Stimulated activated memory B cell treated with anti-CD40 and anti-IgM and Interleukin-4, amounts not matched to agents 10 μg/mL and 1 μg/mL and 100 μg/mL, for 72 hours (primary cell): ENCODE data around the gene SNRPD2.
"Not testable (repeated sequence)": the region's sequence is repeated elsewhere in the genome, so short reads cannot be mapped to it uniquely, and the experiment has no call there.

Experiments used
- ATAC-seq: fragments of 150-1000 bp; cut with Tn5 transposase; 2 replicates; pipeline ENCODE4 v1.10.0; 2021
- H3K27ac Mint-ChIP-seq: one replicate; pipeline ENCODE4 v1.8.0; 2022; ENCODE audit warnings: mild to moderate bottlenecking, mixed read lengths
- H3K27me3 Mint-ChIP-seq: one replicate; pipeline ENCODE4 v1.8.0; 2022; ENCODE audit warnings: mixed read lengths
- H3K36me3 Mint-ChIP-seq: one replicate; pipeline ENCODE4 v1.8.0; 2022; ENCODE audit warnings: mixed read lengths
- H3K4me1 Mint-ChIP-seq: one replicate; pipeline ENCODE4 v1.8.0; 2022; ENCODE audit warnings: mixed read lengths
- H3K4me3 Mint-ChIP-seq: one replicate; pipeline ENCODE4 v1.8.0; 2022; ENCODE audit warnings: mild to moderate bottlenecking, moderate library complexity, mixed read lengths
- H3K9me3 Mint-ChIP-seq: one replicate; pipeline ENCODE4 v1.8.0; 2022; ENCODE audit warnings: mixed read lengths

SNRPD2 gene

GRCh38 chr19:45712699-45713067 lies 20.9 kb upstream of the SNRPD2 start:
- Mint-ChIP-seq H3K4me1 (peaks cover 34% of the 10 kb centered on the region), H3K27me3 (no peaks in the 10 kb centered on the region), H3K4me3 (no peak overlapping the region), H3K27ac (no peak overlapping the region), H3K36me3 (peaks cover 33% of the 10 kb centered on the region), H3K9me3 (no peaks in the 10 kb centered on the region)
- no peak for ATAC-seq

GRCh38 chr19:45711851-45712698 lies 20.3 kb upstream of the SNRPD2 start:
- no peaks in the 10 kb centered on the region for H3K9me3 Mint-ChIP-seq
- peaks cover 40% of the 10 kb centered on the region for H3K4me1 Mint-ChIP-seq
- H3K27ac Mint-ChIP-seq, result no peak overlapping the region
- H3K27me3 Mint-ChIP-seq, result no peaks in the 10 kb centered on the region
- H3K36me3 Mint-ChIP-seq, result peaks cover 33% of the 10 kb centered on the region
- ATAC-seq, result no peak
- no peak overlapping the region for H3K4me3 Mint-ChIP-seq

DNA sequence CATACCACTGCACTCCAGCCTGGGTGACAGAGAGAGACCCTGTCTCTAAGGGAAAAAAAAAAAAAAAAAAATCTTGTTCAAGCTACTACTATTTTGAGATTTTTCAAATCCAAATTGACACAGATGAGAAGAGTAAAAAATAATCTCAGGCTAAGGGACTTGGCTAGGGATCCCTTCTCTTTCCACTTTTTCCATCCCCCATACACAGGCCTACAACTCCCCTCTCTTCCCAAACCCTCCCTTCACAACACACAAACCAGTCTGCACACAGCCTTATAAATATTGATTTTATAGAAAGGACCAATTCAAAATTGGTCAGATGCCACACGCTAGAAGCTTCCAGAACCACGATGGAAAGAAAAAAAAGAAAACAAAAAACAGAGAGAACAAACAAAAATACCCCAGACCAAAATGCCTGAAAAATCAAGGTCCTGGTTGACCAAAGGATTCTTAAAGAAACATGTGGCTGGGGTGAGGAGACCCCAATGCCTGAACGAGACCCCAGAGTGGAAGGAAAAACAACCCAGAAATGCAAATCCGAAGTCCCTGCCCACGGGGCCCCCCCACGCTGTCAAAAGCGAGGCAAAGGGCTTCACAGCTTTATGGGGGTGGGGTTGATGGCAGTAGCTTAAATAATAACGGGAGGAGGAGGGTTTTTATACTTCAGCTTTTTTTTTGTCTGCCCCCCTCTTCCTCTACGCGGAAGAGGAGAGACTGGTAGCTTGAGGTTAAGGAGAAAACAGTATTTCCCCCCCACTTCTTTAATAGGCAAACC lies 18.8 kb upstream of the SNRPD2 start:
- Mint-ChIP-seq H3K4me1 (peaks cover 37% of the 10 kb centered on the region), H3K36me3 (peaks cover 33% of the 10 kb centered on the region), H3K27ac (peak overlapping the region; percentile 69), H3K9me3 (no peaks in the 10 kb centered on the region), H3K4me3 (no peak overlapping the region), H3K27me3 (no peaks in the 10 kb centered on the region)
- ATAC-seq, result no peak

- Mint-ChIP-seq H3K36me3 (peaks cover 44% of the 10 kb centered on the region), H3K27me3 (no peaks in the 10 kb centered on the region), H3K4me3 (no peak overlapping the region), H3K9me3 (no peaks in the 10 kb centered on the region), H3K4me1 (peaks cover 42% of the 10 kb centered on the region), H3K27ac (peak overlapping the region; percentile 88)
- no peak for ATAC-seq
Measured at GRCh38 chr19:45705710-45706415, 14.1 kb upstream of the SNRPD2 start.

GRCh38 chr19:45705115-45705514 lies 13.4 kb upstream of the SNRPD2 start:
- Mint-ChIP-seq H3K4me3 (no peak overlapping the region), H3K27ac (peak overlapping the region; percentile 75), H3K27me3 (no peaks in the 10 kb centered on the region), H3K9me3 (no peaks in the 10 kb centered on the region), H3K4me1 (peaks cover 35% of the 10 kb centered on the region), H3K36me3 (peaks cover 36% of the 10 kb centered on the region)
- no peak for ATAC-seq

- Mint-ChIP-seq H3K9me3 (no peaks in the 10 kb centered on the region), H3K4me3 (no peak overlapping the region), H3K4me1 (peaks cover 31% of the 10 kb centered on the region), H3K27ac (no peak overlapping the region), H3K27me3 (no peaks in the 10 kb centered on the region), H3K36me3 (peaks cover 30% of the 10 kb centered on the region)
- ATAC-seq, result no peak
Measured at GRCh38 chr19:45701676-45702075, 9.9 kb upstream of the SNRPD2 start.

- Mint-ChIP-seq H3K36me3 (peaks cover 32% of the 10 kb centered on the region), H3K9me3 (no peaks in the 10 kb centered on the region), H3K27ac (peak overlapping the region; percentile 87), H3K27me3 (no peaks in the 10 kb centered on the region), H3K4me3 (peak overlapping the region; percentile 87), H3K4me1 (peaks cover 23% of the 10 kb centered on the region)
- ATAC-seq, result no peak
Measured at GRCh38 chr19:45693106-45693788, 1.5 kb upstream of the SNRPD2 start.

- Mint-ChIP-seq H3K27me3 (no peaks in the 10 kb centered on the region), H3K4me3 (peak within 1 kb of the TSS; percentile 87)
Measured at GRCh38 chr19:45692187-45693105, 693 bp upstream of the SNRPD2 start, which contains the start of gene QPCTL. TSS of gene QPCTL (plus strand) at chr19:45692666. CDS start at chr19:45692704, 38 bp downstream.

GRCh38 chr19:45687599-45687998 lies 4.2 kb downstream of the SNRPD2 start:
- Mint-ChIP-seq H3K4me3 (no peak overlapping the region), H3K4me1 (peaks cover 11% of the 10 kb centered on the region), H3K27ac (no peak overlapping the region), H3K36me3 (peaks cover 51% of the 10 kb centered on the region), H3K27me3 (no peaks in the 10 kb centered on the region), H3K9me3 (no peaks in the 10 kb centered on the region)
- no peak for ATAC-seq

More at GRCh38 chr19:45692187-45693105, 693 bp upstream of the SNRPD2 start, which contains the start of gene QPCTL:
- peak; percentile 96 for ATAC-seq
- H3K9me3 Mint-ChIP-seq, result no peaks in the 10 kb centered on the region
- H3K36me3 Mint-ChIP-seq, result peaks cover 28% of the 10 kb centered on the region
- peak within 1 kb of the TSS; percentile 87 for H3K27ac Mint-ChIP-seq
- peaks cover 19% of the 10 kb centered on the region for H3K4me1 Mint-ChIP-seq

GRCh38 chr19:45685045-45685444 lies 6.7 kb downstream of the SNRPD2 start:
- H3K36me3 Mint-ChIP-seq, result peaks cover 54% of the 10 kb centered on the region
- ATAC-seq, H3K9me3 Mint-ChIP-seq, H3K27ac Mint-ChIP-seq, H3K27me3 Mint-ChIP-seq, H3K4me3 Mint-ChIP-seq: not testable (repeated sequence)
- peaks cover 19% of the 10 kb centered on the region for H3K4me1 Mint-ChIP-seq

GRCh38 chr19:45682908-45683307 lies 8.8 kb downstream of the SNRPD2 start:
- no peak for ATAC-seq
- no peak overlapping the region for H3K4me3 Mint-ChIP-seq
- peaks cover 47% of the 10 kb centered on the region for H3K36me3 Mint-ChIP-seq
- no peak overlapping the region for H3K27ac Mint-ChIP-seq
- peaks cover 22% of the 10 kb centered on the region for H3K4me1 Mint-ChIP-seq
- H3K27me3 Mint-ChIP-seq, result peaks cover 11% of the 10 kb centered on the region
- H3K9me3 Mint-ChIP-seq, result no peaks in the 10 kb centered on the region

DNA sequence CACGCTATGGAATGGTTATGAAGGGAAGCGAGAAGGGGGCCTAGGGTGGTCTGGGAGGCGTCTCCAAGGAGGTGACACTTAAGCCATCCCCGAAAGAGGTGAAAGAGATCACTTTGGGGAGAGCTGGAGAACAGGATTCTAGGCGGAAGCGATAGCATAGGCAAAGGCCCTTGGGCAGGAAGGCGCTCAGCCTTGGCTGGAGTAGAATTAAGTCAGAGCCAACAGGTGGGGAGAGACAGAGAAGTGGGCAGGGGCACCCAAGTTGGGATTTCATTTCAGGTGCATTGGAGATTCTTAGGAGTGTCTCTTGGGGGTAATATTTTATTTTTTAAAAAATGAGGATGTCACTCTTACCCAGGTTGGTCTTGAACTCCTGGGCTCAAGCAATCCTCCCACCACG lies 9.6 kb downstream of the SNRPD2 start:
- Mint-ChIP-seq H3K27ac (peak overlapping the region; percentile 37), H3K4me3 (peak overlapping the region; percentile 77), H3K36me3 (peaks cover 43% of the 10 kb centered on the region), H3K27me3 (peaks cover 19% of the 10 kb centered on the region), H3K9me3 (no peaks in the 10 kb centered on the region), H3K4me1 (peaks cover 30% of the 10 kb centered on the region)
- no peak for ATAC-seq

- Mint-ChIP-seq H3K9me3 (no peaks in the 10 kb centered on the region), H3K27me3 (peaks cover 25% of the 10 kb centered on the region), H3K4me1 (peaks cover 36% of the 10 kb centered on the region), H3K27ac (peak overlapping the region; percentile 37), H3K36me3 (peaks cover 37% of the 10 kb centered on the region), H3K4me3 (peak overlapping the region; percentile 77)
- ATAC-seq, result peak; percentile 95
Measured at GRCh38 chr19:45681391-45682015, 10.2 kb downstream of the SNRPD2 start.
